ENCODE measurements around the gene P3R3URF.

GRCh38 chr1:46203738-46204405 lies 27.6 kb upstream of the P3R3URF start:
- TF ChIP-seq REST (IDR thresholded peaks at IDR 0.05; ENCODE audit: low read depth) = no peak
- TF ChIP-seq SP1 (IDR thresholded peaks at IDR 0.05; ENCODE audit: low read depth) = no peak
- no peak for TF ChIP-seq CTCF (IDR thresholded peaks at IDR 0.05 in 2 of 3, conservative IDR thresholded peaks at IDR 0.05 in 1 of 3; ENCODE audit: borderline replicate concordance in 1 of 3, insufficient read depth in 1 of 3, low read depth in 2 of 3, low read length in 2 of 3)
